HepG2 (cell line): ENCODE data around the gene AJUBA. TPM values are rescaled to one million over a fixed set of nuclear protein-coding genes. Genes with fewer than 3 reads are reported as not detected.

ENCODE experiments used
- MBD4 ChIP-seq: IDR thresholded peaks from 2 replicates; pipeline ENCODE4 v1.6.1; 2012; ENCODE audit warnings: low read length, inconsistent platforms, borderline replicate concordance
- RXRB ChIP-seq: IDR thresholded peaks from 2 replicates; pipeline ENCODE4 v1.6.1; 2016; ENCODE audit warnings: borderline replicate concordance, missing genetic modification reagents, missing compliant biosample characterization
- SRSF1 ChIP-seq: fragments of 200-400 bp; formaldehyde crosslinking; optimal IDR thresholded peaks from 2 replicates; pipeline ENCODE3; 2017; ENCODE audit warnings: mild to moderate bottlenecking, low read depth, low read length, moderate library complexity
- TCF12 ChIP-seq, 2 experiments: fragments of 450-650 bp in 1 of 2; sonication (generic) in 1 of 2; formaldehyde crosslinking in 1 of 2; IDR thresholded peaks; 2 replicates each; pipeline versions ENCODE4 v1.6.1 to v1.8.0; 2017 to 2022; ENCODE audit warnings: antibody characterized with exemption in 1 of 2, mild to moderate bottlenecking in 1 of 2, missing genetic modification reagents in 1 of 2, moderate library complexity in 1 of 2
- ZNF451 ChIP-seq: sonication (generic); formaldehyde crosslinking; IDR thresholded peaks from 2 replicates; pipeline ENCODE4 v1.5.0; 2020; ENCODE audit warnings: mild to moderate bottlenecking, missing genetic modification reagents
- ZNF558 ChIP-seq: sonication (generic); formaldehyde crosslinking; IDR thresholded peaks from 2 replicates; pipeline ENCODE4 v1.9.0; 2022; ENCODE audit warnings: mild to moderate bottlenecking, missing genetic modification reagents, borderline replicate concordance
- ZNF616 ChIP-seq: sonication (generic); formaldehyde crosslinking; IDR thresholded peaks from 2 replicates; pipeline ENCODE4 v1.5.0; 2020; ENCODE audit warnings: low read depth, mild to moderate bottlenecking, missing genetic modification reagents
- ZSCAN29 ChIP-seq: sonication (generic); formaldehyde crosslinking; conservative IDR thresholded peaks from 2 replicates; pipeline ENCODE4 v1.4.0; 2020; ENCODE audit warnings: mild to moderate bottlenecking, missing genetic modification reagents
- ZSCAN9 ChIP-seq: IDR thresholded peaks from 2 replicates; pipeline ENCODE4 v1.6.1; 2016; ENCODE audit warnings: borderline replicate concordance
- polyA plus RNA-seq, 8 experiments: library from polyadenylated mRNA; depleted of rRNA in 3 of 8; stranded (reverse) in 7 of 8; unstranded in 1 of 8; fragments of >200 nt; fragmentation: Illumina TruSeq in 4 of 8; extraction: Trizol in 4 of 8; gene quantifications; 2 replicates each; pipeline versions ENCODE4 v1.2.1 to v1.2.3, GENCODE V29; 2011 to 2016; ENCODE audit warnings: low read depth in 4 of 8, missing spikeins in 1 of 8, mixed read lengths in 1 of 8; ENCODE audit not compliant: insufficient read depth in 1 of 8
- total RNA-seq, 5 experiments: library from RNA; depleted of rRNA; stranded (reverse); fragments of >200 nt; fragmentation: Illumina TruSeq; extraction: Trizol; gene quantifications; 2 replicates each; pipeline ENCODE4 v1.2.3, GENCODE V29; 2016; ENCODE audit warnings: low read depth in 1 of 5
- TF ChIP-seq, protein P1 (sequence below): sonication (generic); formaldehyde crosslinking; IDR thresholded peaks from 2 replicates; pipeline ENCODE4 v1.8.1; 2023; ENCODE audit warnings: missing genetic modification reagents, inconsistent platforms, borderline replicate concordance
- TF ChIP-seq, protein P2 (sequence below): sonication (generic); formaldehyde crosslinking; IDR thresholded peaks from 2 replicates; pipeline ENCODE4 v1.4.0; 2020; ENCODE audit warnings: low read depth, missing genetic modification reagents
- TF ChIP-seq, protein P3 (sequence below): sonication (generic); formaldehyde crosslinking; IDR thresholded peaks from 2 replicates; pipeline ENCODE4 v1.8.0; 2022; ENCODE audit warnings: missing genetic modification reagents, mild to moderate bottlenecking, borderline replicate concordance
- TF ChIP-seq, protein P4 (sequence below): sonication (generic); formaldehyde crosslinking; IDR thresholded peaks from 2 replicates; pipeline ENCODE4 v1.8.1; 2023; ENCODE audit warnings: mild to moderate bottlenecking, missing genetic modification reagents
- TF ChIP-seq, protein P5 (sequence below): sonication (generic); IDR thresholded peaks from 2 replicates; pipeline ENCODE4 v1.6.1; 2016; ENCODE audit warnings: low read depth, borderline replicate concordance
- TF ChIP-seq, protein P6 (sequence below): sonication (generic); formaldehyde crosslinking; conservative IDR thresholded peaks from 2 replicates; pipeline ENCODE4 v1.4.0; 2020; ENCODE audit warnings: mild to moderate bottlenecking, missing genetic modification reagents, moderate library complexity

The AJUBA gene
- total and polyA plus RNA-seq, 2 of the 13 experiments (the other 11 are each of a cell fraction or from before 2014, with no cell fraction given), result 157 to 241 TPM

DNA sequence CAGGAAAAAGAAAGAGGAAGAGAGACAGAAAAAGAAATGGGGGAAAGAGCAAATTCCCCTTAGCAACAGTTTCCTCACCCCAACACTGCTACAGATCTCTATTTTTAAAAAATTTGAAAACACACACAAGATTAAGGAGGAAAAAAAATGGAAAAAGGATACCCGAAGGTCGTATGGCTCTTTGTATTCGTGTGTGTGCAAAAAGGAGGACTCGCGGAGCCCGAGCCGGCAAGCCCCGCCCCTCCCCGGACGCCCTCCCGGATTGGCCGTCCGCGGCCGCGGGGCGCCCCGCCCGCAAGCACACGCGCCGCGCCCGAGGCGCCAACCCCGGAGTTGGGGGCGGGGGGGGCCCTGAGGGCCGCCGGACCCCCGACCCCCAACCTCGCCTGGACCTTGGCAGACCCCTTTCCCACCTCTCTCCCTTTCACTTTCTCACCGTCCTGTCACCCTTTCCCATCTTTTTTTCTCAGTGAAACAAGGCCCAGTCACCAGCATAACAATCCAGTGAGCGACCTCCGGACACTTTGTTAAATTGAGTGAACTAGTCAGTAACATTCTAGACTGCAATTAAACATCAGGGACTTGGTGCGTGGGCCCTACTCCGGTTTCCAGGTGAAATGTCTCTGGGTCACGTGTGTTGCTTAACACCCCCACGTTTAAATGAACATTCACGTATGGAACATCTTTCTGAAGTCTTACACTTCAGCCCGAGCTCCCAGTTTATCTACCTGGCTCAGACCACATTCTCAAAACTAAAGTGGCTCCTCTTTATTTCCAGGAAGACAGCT, 27.8 kb upstream of the AJUBA start, which contains the start of gene C14orf93 (continued):
- TF ChIP-seq RXRB (CRISPR knock-in tag) (0 out of 2 replicates have a peak, but pooled peaks have one; percentile 8), ZNF558 (CRISPR knock-in tag) (no peak; the same call in 1 of the 2 replicates), MBD4 (no peak), TCF12 (IDR thresholded peaks at IDR 0.05) (no peak), TCF12 (CRISPR knock-in tag; IDR thresholded peaks at IDR 0.05) (0 out of 2 replicates have a peak, but pooled peaks have one; percentile 77), ZNF451 (CRISPR knock-in tag) (peak; percentile 24; the same call in 1 of the 2 replicates), SRSF1 (peak; percentile 91), ZNF616 (CRISPR knock-in tag) (no peak), ZSCAN29 (CRISPR knock-in tag) (0 out of 2 replicates have a peak, but pooled peaks have one; percentile 56), ZSCAN9 (CRISPR knock-in tag) (peak; percentile 70)
- TF ChIP-seq, protein P1, sequence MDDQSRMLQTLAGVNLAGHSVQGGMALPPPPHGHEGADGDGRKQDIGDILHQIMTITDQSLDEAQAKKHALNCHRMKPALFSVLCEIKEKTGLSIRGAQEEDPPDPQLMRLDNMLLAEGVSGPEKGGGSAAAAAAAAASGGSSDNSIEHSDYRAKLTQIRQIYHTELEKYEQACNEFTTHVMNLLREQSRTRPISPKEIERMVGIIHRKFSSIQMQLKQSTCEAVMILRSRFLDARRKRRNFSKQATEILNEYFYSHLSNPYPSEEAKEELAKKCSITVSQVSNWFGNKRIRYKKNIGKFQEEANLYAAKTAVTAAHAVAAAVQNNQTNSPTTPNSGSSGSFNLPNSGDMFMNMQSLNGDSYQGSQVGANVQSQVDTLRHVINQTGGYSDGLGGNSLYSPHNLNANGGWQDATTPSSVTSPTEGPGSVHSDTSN, result no peak
- TF ChIP-seq, protein P2, sequence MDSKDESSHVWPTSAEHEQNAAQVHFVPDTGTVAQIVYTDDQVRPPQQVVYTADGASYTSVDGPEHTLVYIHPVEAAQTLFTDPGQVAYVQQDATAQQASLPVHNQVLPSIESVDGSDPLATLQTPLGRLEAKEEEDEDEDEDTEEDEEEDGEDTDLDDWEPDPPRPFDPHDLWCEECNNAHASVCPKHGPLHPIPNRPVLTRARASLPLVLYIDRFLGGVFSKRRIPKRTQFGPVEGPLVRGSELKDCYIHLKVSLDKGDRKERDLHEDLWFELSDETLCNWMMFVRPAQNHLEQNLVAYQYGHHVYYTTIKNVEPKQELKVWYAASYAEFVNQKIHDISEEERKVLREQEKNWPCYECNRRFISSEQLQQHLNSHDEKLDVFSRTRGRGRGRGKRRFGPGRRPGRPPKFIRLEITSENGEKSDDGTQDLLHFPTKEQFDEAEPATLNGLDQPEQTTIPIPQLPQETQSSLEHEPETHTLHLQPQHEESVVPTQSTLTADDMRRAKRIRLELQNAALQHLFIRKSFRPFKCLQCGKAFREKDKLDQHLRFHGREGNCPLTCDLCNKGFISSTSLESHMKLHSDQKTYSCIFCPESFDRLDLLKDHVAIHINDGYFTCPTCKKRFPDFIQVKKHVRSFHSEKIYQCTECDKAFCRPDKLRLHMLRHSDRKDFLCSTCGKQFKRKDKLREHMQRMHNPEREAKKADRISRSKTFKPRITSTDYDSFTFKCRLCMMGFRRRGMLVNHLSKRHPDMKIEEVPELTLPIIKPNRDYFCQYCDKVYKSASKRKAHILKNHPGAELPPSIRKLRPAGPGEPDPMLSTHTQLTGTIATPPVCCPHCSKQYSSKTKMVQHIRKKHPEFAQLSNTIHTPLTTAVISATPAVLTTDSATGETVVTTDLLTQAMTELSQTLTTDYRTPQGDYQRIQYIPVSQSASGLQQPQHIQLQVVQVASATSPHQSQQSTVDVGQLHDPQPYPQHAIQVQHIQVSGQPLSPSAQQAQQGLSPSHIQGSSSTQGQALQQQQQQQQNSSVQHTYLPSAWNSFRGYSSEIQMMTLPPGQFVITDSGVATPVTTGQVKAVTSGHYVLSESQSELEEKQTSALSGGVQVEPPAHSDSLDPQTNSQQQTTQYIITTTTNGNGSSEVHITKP (CRISPR knock-in tag), result peak; percentile 89
- TF ChIP-seq, protein P3, sequence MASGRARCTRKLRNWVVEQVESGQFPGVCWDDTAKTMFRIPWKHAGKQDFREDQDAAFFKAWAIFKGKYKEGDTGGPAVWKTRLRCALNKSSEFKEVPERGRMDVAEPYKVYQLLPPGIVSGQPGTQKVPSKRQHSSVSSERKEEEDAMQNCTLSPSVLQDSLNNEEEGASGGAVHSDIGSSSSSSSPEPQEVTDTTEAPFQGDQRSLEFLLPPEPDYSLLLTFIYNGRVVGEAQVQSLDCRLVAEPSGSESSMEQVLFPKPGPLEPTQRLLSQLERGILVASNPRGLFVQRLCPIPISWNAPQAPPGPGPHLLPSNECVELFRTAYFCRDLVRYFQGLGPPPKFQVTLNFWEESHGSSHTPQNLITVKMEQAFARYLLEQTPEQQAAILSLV (CRISPR knock-in tag), result peak; percentile 44; the same call in 1 of the 2 replicates
- TF ChIP-seq, protein P4, sequence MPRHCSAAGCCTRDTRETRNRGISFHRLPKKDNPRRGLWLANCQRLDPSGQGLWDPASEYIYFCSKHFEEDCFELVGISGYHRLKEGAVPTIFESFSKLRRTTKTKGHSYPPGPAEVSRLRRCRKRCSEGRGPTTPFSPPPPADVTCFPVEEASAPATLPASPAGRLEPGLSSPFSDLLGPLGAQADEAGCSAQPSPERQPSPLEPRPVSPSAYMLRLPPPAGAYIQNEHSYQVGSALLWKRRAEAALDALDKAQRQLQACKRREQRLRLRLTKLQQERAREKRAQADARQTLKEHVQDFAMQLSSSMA (CRISPR knock-in tag), result peak; percentile 76; the same call in 1 of the 2 replicates
- TF ChIP-seq, protein P5, sequence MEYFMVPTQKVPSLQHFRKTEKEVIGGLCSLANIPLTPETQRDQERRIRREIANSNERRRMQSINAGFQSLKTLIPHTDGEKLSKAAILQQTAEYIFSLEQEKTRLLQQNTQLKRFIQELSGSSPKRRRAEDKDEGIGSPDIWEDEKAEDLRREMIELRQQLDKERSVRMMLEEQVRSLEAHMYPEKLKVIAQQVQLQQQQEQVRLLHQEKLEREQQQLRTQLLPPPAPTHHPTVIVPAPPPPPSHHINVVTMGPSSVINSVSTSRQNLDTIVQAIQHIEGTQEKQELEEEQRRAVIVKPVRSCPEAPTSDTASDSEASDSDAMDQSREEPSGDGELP, result 0 out of 2 replicates have a peak, but pooled peaks have one; percentile 6
- TF ChIP-seq, protein P6, sequence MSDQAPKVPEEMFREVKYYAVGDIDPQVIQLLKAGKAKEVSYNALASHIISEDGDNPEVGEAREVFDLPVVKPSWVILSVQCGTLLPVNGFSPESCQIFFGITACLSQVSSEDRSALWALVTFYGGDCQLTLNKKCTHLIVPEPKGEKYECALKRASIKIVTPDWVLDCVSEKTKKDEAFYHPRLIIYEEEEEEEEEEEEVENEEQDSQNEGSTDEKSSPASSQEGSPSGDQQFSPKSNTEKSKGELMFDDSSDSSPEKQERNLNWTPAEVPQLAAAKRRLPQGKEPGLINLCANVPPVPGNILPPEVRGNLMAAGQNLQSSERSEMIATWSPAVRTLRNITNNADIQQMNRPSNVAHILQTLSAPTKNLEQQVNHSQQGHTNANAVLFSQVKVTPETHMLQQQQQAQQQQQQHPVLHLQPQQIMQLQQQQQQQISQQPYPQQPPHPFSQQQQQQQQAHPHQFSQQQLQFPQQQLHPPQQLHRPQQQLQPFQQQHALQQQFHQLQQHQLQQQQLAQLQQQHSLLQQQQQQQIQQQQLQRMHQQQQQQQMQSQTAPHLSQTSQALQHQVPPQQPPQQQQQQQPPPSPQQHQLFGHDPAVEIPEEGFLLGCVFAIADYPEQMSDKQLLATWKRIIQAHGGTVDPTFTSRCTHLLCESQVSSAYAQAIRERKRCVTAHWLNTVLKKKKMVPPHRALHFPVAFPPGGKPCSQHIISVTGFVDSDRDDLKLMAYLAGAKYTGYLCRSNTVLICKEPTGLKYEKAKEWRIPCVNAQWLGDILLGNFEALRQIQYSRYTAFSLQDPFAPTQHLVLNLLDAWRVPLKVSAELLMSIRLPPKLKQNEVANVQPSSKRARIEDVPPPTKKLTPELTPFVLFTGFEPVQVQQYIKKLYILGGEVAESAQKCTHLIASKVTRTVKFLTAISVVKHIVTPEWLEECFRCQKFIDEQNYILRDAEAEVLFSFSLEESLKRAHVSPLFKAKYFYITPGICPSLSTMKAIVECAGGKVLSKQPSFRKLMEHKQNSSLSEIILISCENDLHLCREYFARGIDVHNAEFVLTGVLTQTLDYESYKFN, result no peak; the same call in 1 of the 2 replicates
